NT2/D1 (cell line): ENCODE results near the gene TPM1.

Experiments used
- YY1 ChIP-seq: IDR thresholded peaks from 2 replicates; pipeline ENCODE4 v1.6.1; 2011; ENCODE audit not compliant: insufficient read length, insufficient read depth
- ZNF274 ChIP-seq: IDR thresholded peaks from 2 replicates; pipeline ENCODE4 v1.6.1; 2011; ENCODE audit warnings: mild to moderate bottlenecking, low read depth, low read length

DNA sequence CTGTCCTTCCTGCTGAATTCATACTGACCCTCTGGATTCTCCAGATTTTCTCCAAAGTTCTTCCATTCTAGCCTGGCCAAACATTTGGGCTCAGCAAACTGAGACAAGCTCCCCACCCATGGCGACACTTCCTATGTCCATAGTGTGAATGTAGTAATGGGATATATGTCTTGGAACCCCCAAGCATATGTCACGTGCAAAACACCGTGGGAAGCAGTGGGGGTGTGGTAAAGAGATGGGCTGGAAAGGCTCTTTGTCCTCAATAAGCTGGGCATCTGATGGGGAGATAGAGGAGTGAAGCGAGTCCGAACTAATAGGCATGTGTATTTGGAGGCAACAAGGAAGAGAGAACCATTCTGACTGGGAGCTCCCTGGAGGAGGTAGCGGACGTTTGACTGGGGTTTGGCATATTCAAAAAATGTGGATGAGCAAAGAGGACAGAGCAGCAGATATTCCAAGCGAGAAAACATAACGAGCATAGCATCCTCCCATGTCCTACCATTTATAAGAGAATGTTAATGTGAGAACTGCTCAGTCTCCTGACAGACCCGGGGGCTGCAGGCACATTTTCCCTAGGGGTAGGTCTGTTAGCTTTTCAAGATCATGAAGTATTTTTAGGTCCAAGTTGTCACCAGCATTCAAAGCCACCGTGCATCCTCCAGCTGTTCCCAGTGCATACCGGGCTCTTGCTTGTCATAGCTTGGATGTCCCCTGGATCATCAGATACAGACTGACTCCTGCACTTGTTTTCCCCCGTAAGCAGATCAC is 25.6 kb downstream of the TPM1 start:
- no peak for TF ChIP-seq YY1
- no peak for TF ChIP-seq ZNF274
